Chondrocyte (in vitro differentiated cells): ENCODE data around the gene CCZ1B. TPM values are rescaled to one million over a fixed set of nuclear protein-coding genes. Genes with fewer than 3 reads are reported as not detected.
A peak's percentile ranks its signal among the peaks of the same experiment; 100 is the strongest.
"Not testable (repeated sequence)": the region's sequence is repeated elsewhere in the genome, so short reads cannot be mapped to it uniquely, and the experiment has no call there.

Source experiments
- DNase-seq: peaks from one replicate; pipeline ENCODE4 v3.0.0; 2021; ENCODE audit warnings: mixed read lengths, low spot score
- H3K27ac Mint-ChIP-seq: one replicate; pipeline ENCODE4 v1.8.0; 2021; ENCODE audit warnings: mild to moderate bottlenecking, moderate library complexity, mixed read lengths; ENCODE audit not compliant: unreplicated experiment
- H3K27me3 Mint-ChIP-seq: 2 replicates; pipeline ENCODE4 v1.8.0; 2021; ENCODE audit warnings: low read depth, mixed read lengths
- H3K36me3 Mint-ChIP-seq: 2 replicates; pipeline ENCODE4 v1.8.0; 2021; ENCODE audit warnings: low read depth, mixed read lengths
- H3K4me1 Mint-ChIP-seq: 2 replicates; pipeline ENCODE4 v1.8.0; 2021; ENCODE audit warnings: low read depth, mild to moderate bottlenecking, mixed read lengths
- H3K4me3 Mint-ChIP-seq: one replicate; pipeline ENCODE4 v1.8.0; 2021; ENCODE audit warnings: mild to moderate bottlenecking, moderate library complexity, mixed read lengths; ENCODE audit not compliant: unreplicated experiment
- H3K9me3 Mint-ChIP-seq: 2 replicates; pipeline ENCODE4 v1.8.0; 2021; ENCODE audit warnings: low read depth, mixed read lengths
- CTCF ChIP-seq: fragments of 200-600 bp; sonication (generic); IDR thresholded peaks from 2 replicates; pipeline ENCODE4 v1.5.0; 2021; ENCODE audit warnings: antibody characterized with exemption, mild to moderate bottlenecking, moderate library complexity
- total RNA-seq: library from RNA; stranded (reverse); gene quantifications from 3 replicates; pipeline ENCODE4 v1.2.1, GENCODE V29; 2021

Gene CCZ1B
- total RNA-seq, 1 donor from 2014 or later: 72.6 TPM

DNA sequence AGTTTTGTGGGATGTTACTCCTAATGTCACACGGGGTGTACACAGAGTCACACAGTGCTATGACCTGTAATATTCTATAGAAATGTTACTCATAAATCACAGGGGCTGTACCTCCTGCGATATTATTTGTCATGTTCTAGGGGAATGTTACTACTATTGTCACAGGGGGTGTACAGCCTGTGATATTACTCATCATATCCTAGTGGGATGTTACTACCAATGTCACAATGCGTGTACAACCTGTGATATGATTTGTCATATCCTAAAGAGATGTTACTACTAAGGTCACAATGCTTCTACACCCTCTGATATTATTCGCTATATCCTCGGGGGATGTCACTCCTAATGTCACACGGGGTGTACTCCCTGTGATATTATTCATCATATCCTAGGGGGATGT is 7.6 kb upstream of the CCZ1B start:
- DNase-seq: no peak
- Mint-ChIP-seq H3K9me3 (no peaks in the 10 kb centered on the region), H3K27me3 (peaks cover 58% of the 10 kb centered on the region), H3K36me3 (no peaks in the 10 kb centered on the region), H3K4me3 (no peak overlapping the region), H3K27ac (no peak overlapping the region), H3K4me1 (no peaks in the 10 kb centered on the region)
- TF ChIP-seq CTCF: no peak

DNA sequence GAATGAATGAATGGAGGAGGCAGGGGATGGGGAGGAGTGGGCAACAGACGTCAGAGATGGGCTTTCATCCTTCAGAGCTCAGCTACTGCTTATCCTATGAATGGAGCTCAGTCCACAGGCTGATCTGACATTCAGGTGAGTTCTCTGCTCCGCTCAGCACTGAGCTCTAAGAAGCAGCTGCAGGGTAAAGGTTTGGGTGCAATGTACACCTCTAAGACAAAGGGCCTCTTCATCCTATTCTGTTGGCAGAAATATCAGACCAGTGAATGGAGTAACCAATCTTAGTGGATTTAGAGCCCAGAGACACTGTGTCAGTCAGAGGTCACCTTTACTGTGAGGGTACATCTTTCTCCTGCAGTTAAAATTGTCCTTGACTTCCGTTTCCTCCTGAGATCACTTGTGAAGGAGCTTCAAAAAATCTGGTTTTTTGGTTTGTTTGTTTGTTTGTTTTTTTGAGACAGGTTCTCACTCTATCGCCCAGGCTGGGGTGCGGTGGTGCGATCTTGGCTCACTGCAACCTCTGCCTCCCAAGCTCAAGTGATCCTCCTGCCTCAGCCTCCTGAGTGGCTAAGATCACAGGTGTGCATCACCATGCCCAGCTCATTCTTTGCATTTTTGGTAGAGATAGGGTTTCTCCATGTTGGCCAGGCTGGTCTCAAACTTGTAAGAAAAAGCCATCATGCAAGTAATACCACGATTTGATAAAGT is 5.1 kb upstream of the CCZ1B start:
- no peaks in the 10 kb centered on the region for H3K4me1 Mint-ChIP-seq
- no peak for DNase-seq
- no peak overlapping the region for H3K27ac Mint-ChIP-seq
- no peak overlapping the region for H3K4me3 Mint-ChIP-seq
- H3K36me3 Mint-ChIP-seq: peaks cover under 1% of the 10 kb centered on the region
- no peak for TF ChIP-seq CTCF
- H3K27me3 Mint-ChIP-seq: peaks cover 45% of the 10 kb centered on the region
- H3K9me3 Mint-ChIP-seq: no peaks in the 10 kb centered on the region

GRCh38 chr7:6830026-6830425 is 4.0 kb upstream of the CCZ1B start:
- H3K4me1 Mint-ChIP-seq, H3K27ac Mint-ChIP-seq, H3K36me3 Mint-ChIP-seq, DNase-seq, H3K9me3 Mint-ChIP-seq, H3K4me3 Mint-ChIP-seq: not testable (repeated sequence)
- peaks cover 36% of the 10 kb centered on the region for H3K27me3 Mint-ChIP-seq

DNA sequence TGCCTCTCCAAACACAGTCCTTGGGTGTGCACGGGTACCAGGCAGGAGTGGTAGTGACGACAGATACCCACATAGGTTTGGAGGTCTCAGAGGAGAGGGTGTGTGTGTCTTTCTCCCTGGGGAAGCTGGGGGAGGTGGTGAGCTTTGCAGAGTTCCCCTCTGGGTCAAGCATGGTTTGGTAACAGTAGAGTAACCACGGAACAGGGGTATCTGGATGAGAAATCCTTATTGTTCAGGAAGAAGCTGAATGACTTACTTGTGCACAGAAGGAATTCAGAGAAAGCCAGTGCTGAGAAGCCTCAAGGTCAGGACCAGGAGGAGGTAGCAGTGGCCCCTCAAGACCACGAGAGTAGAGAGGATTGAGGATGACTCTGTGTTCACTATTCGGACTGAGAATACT is 3.5 kb upstream of the CCZ1B start:
- not testable (repeated sequence) for H3K4me3 Mint-ChIP-seq, H3K27ac Mint-ChIP-seq, DNase-seq, H3K4me1 Mint-ChIP-seq, H3K36me3 Mint-ChIP-seq, H3K9me3 Mint-ChIP-seq
- peaks cover 31% of the 10 kb centered on the region for H3K27me3 Mint-ChIP-seq

- not testable (repeated sequence) for H3K4me1 Mint-ChIP-seq, H3K27ac Mint-ChIP-seq, DNase-seq, H3K36me3 Mint-ChIP-seq, H3K9me3 Mint-ChIP-seq
- Mint-ChIP-seq H3K27me3 (peaks cover 21% of the 10 kb centered on the region), H3K4me3 (peak overlapping the region; percentile 40)
Observed at GRCh38 chr7:6827180-6827579, 1.1 kb upstream of the CCZ1B start.

- not testable (repeated sequence) for H3K27me3 Mint-ChIP-seq, H3K9me3 Mint-ChIP-seq, H3K36me3 Mint-ChIP-seq, DNase-seq, H3K4me1 Mint-ChIP-seq
- Mint-ChIP-seq H3K4me3 (peak overlapping the region; percentile 67), H3K27ac (peak overlapping the region; percentile 74)
Observed at GRCh38 chr7:6825236-6826125, 594 bp downstream of the CCZ1B start.

DNA sequence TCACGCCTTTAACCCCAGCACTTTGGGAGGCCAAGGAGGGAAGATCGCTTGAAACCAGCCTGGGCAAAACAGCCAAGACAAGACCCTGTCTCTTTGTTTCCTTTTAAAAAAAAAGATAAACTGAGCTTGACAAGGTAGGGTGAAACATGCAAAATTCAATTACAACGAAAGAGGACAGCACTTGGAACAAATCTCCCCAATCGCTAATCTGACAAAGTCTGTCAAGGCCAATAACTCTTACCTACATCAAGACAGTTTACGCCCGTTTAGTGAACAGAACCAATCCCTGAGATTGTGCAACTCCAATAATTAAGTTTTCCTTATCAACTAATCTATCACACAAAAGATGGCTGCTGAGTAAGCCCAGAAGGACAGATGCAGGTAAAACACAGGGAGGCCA is 4.5 kb downstream of the CCZ1B start:
- not testable (repeated sequence) for H3K27me3 Mint-ChIP-seq, H3K4me1 Mint-ChIP-seq, H3K9me3 Mint-ChIP-seq, H3K4me3 Mint-ChIP-seq, H3K27ac Mint-ChIP-seq, DNase-seq
- H3K36me3 Mint-ChIP-seq: peaks cover 13% of the 10 kb centered on the region

DNA sequence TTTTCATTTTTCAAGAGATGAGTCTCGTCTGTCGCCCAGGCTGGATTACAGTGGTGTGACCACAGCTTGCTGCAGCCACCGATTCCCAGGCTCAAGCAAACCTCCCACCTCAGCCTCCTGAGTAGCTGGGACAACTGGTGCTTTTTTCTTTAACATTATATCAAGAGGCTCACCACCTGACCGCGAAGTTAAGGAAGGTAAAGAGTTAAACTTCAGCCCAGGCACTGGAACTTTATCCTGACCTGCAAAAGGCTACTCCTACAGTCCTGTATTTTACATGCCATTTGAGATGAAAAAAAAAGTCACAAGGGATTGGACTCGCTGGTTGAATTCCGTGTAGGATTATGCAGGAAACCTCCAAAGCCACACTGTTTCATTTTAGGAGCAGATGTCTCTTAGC is 10.6 kb downstream of the CCZ1B start:
- not testable (repeated sequence) for H3K4me1 Mint-ChIP-seq, DNase-seq, H3K9me3 Mint-ChIP-seq, H3K27ac Mint-ChIP-seq, H3K4me3 Mint-ChIP-seq, H3K27me3 Mint-ChIP-seq
- H3K36me3 Mint-ChIP-seq: peaks cover 10% of the 10 kb centered on the region

DNA sequence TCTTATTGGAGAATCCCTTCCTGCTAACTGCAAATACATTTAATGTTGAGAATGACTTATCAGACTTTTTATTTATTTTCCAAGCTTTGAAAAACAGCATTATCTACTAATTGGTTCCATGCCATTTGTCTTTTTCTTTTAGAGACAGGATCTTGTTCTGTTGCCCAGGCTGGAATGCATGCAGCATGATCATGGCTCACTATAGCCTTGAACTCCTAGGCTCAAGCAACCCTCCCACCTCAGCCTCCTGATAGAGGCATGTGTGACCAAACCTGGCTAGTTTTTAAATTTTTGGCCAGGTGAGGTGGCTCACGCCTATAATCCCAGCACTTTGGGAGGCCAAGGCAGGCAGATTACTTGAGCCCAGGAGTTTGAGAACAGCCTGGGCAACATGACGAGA is 13.1 kb downstream of the CCZ1B start:
- H3K4me1 Mint-ChIP-seq, DNase-seq, H3K36me3 Mint-ChIP-seq, H3K4me3 Mint-ChIP-seq, H3K9me3 Mint-ChIP-seq, H3K27me3 Mint-ChIP-seq, H3K27ac Mint-ChIP-seq: not testable (repeated sequence)

DNA sequence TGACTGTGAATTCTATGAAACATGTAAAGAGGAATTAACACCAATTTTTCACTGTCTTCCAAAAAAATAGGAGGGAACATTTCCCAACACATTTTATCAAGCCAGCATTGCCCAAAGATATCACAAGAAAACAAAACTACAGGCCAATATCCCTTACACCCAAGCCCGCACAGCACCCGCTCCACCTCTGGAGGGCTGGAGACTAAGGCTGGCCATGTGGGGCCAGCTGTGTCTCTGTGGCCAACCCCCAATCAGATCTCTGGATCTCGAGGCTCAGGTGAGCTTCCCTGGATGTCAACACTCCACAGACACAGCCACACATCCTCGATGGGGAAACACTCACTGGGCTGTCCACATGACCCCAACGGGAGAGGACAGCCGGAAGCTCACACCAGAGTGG is 18.1 kb downstream of the CCZ1B start:
- H3K9me3 Mint-ChIP-seq, H3K4me1 Mint-ChIP-seq, H3K4me3 Mint-ChIP-seq, H3K27me3 Mint-ChIP-seq, H3K27ac Mint-ChIP-seq, H3K36me3 Mint-ChIP-seq, DNase-seq: not testable (repeated sequence)

DNA sequence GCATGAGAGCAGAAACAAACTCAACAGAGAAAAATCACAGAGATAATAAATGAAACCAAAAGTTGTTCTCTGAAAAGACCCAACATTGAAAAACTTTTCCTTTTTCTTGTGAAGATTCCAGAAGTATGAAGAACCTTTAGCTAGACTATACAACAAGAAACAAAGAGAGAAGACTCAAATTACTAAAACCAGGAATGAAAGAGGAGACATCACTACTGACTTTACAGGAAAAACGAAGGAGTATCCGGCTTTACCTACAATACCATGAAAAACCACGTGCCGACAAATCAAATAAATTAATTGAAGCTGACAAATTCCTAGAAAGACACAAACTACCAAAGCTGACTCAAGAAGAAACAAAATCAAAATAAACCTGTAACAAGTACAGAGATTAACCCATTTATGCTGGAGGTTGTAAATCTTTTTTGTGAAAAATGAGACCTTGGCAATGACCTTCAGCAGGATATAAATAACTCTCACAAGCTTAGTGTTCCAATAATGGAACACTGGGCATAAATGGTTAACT is 18.6 kb downstream of the CCZ1B start:
- H3K27me3 Mint-ChIP-seq, DNase-seq, H3K4me3 Mint-ChIP-seq, H3K36me3 Mint-ChIP-seq, H3K4me1 Mint-ChIP-seq, H3K9me3 Mint-ChIP-seq, H3K27ac Mint-ChIP-seq: not testable (repeated sequence)
